WERI-Rb-1 (cell line): ENCODE measurements around the gene CTNNA3.
A peak's percentile ranks its signal among the peaks of the same experiment; 100 is the strongest.

ENCODE experiments used
- DNase-seq: peaks from one replicate; pipeline ENCODE4 v3.0.0-alpha.2; 2020
- H3K27ac ChIP-seq: fragments of 250-450 bp; sonication (Bioruptor Pico); 2 replicates; pipeline ENCODE4 v1.5.1; 2020; ENCODE audit warnings: mild to moderate bottlenecking, moderate library complexity
- H3K27me3 ChIP-seq: fragments of 250-450 bp; sonication (Bioruptor Pico); 2 replicates; pipeline ENCODE4 v1.5.1; 2021; ENCODE audit warnings: mild to moderate bottlenecking, low read depth, moderate library complexity; ENCODE audit not compliant: insufficient read depth, severe bottlenecking
- H3K36me3 ChIP-seq: fragments of 250-450 bp; sonication (Bioruptor Pico); 2 replicates; pipeline ENCODE4 v1.5.1; 2020; ENCODE audit warnings: mild to moderate bottlenecking, moderate library complexity
- H3K4me3 ChIP-seq: 2 replicates; pipeline ENCODE4 v1.5.1; 2011; ENCODE audit warnings: low read depth, mild to moderate bottlenecking, control low read depth, low read length
- H3K9me3 ChIP-seq: fragments of 250-450 bp; sonication (Bioruptor Pico); 2 replicates; pipeline ENCODE4 v1.5.1; 2021; ENCODE audit warnings: mild to moderate bottlenecking, moderate library complexity; ENCODE audit not compliant: severe bottlenecking
- CTCF ChIP-seq: IDR thresholded peaks from 2 replicates; pipeline ENCODE4 v1.5.1; 2011; ENCODE audit warnings: low read depth, mild to moderate bottlenecking, control low read depth, inconsistent platforms, low read length

Gene CTNNA3

DNA sequence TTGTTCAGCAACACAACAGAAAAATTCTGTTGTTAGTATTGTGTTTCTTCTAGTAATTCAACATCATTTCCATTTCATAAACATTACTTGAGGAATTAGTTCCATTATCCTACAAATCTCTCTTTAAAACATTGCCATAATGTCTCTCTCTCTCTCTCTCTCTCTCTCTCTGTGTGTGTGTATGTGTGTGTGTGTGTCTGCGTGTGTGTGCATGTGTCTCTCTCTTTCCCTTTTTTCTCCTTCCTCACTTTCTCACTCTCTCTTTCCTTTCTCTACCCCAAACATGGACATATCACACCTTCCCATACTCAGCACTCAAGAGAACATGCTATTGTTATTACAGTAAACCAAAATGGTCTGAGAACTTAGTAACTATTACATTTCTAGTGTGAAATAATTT, 753.6 kb downstream of the CTNNA3 start:
- Histone ChIP-seq H3K4me3 (no peak overlapping the region), H3K9me3 (no peaks in the 10 kb centered on the region), H3K36me3 (no peaks in the 10 kb centered on the region), H3K27me3 (no peaks in the 10 kb centered on the region), H3K27ac (no peak overlapping the region)
- no peak for DNase-seq
- no peak for TF ChIP-seq CTCF

GRCh38 chr10:66941491-66941890, 754.5 kb downstream of the CTNNA3 start:
- H3K27ac ChIP-seq, result no peak overlapping the region

DNA sequence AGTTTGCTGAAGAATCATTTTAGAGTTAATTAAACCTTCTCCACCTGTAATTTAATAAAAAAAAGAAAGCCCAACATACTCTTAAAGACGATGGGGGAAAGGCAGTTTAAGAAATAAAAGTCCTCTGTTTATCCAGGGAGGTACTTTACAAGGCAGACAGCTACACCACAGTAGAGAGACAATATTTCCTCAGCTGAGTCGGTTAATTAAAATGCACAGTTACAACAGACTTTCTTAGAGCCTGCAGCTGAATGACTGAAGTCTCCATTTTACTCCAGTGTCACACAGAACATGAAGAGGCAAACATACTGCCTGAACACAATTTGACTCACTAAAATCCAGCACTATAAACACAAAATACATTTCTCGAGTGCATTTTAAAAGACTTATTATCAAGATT, 755.0 kb downstream of the CTNNA3 start:
- no peak for TF ChIP-seq CTCF
- H3K9me3 ChIP-seq, result no peaks in the 10 kb centered on the region
- H3K36me3 ChIP-seq, result no peaks in the 10 kb centered on the region
- H3K4me3 ChIP-seq, result no peak overlapping the region
- no peaks in the 10 kb centered on the region for H3K27me3 ChIP-seq
- no peak for DNase-seq
- no peak overlapping the region for H3K27ac ChIP-seq

More at GRCh38 chr10:66941491-66941890, 754.5 kb downstream of the CTNNA3 start:
- Histone ChIP-seq H3K4me3 (no peak overlapping the region), H3K27me3 (no peaks in the 10 kb centered on the region), H3K9me3 (no peaks in the 10 kb centered on the region), H3K36me3 (no peaks in the 10 kb centered on the region)
- no peak for DNase-seq
- no peak for TF ChIP-seq CTCF

- DNase-seq, result no peak
- H3K27me3 ChIP-seq, result no peaks in the 10 kb centered on the region
- TF ChIP-seq CTCF, result no peak
- no peaks in the 10 kb centered on the region for H3K36me3 ChIP-seq
- no peak overlapping the region for H3K4me3 ChIP-seq
- H3K27ac ChIP-seq, result no peak overlapping the region
- H3K9me3 ChIP-seq, result no peaks in the 10 kb centered on the region
These were observed 761.3 kb downstream of the CTNNA3 start for GRCh38 chr10:66934711-66935110.

DNA sequence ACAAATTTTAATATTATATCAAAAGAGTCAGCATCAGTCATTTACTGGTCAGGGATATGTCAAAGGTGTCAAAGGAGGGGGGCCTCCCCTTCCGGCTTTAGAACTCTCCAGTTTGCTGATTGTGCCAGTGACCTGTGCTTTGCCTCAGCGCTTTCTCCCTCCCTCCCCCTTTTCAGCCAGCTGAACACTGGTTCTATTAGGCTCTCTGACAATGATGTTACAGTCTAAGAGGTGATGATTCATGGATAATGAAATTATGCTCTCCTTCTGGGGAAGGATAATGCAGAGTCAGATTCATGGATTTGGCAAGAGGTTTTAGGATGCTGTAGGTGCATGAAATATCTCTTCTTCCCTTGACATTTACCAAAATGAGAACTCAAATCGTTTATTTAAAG, 764.0 kb downstream of the CTNNA3 start:
- Histone ChIP-seq H3K4me3 (no peak overlapping the region), H3K27me3 (no peaks in the 10 kb centered on the region), H3K36me3 (no peaks in the 10 kb centered on the region), H3K27ac (no peak overlapping the region), H3K9me3 (no peaks in the 10 kb centered on the region)
- DNase-seq, result no peak
- no peak for TF ChIP-seq CTCF

- no peaks in the 10 kb centered on the region for H3K27me3 ChIP-seq
- no peak for DNase-seq
- TF ChIP-seq CTCF, result peak; percentile 57
- H3K4me3 ChIP-seq, result no peak overlapping the region
- no peak overlapping the region for H3K27ac ChIP-seq
- no peaks in the 10 kb centered on the region for H3K36me3 ChIP-seq
- H3K9me3 ChIP-seq, result no peaks in the 10 kb centered on the region
These were observed 764.6 kb downstream of the CTNNA3 start for GRCh38 chr10:66931340-66931948.
